Stimulated activated CD4-positive, alpha-beta T cell treated with anti-CD3 and anti-CD28 coated beads, Interleukin-12 subunit alpha, Interleukin-12 subunit beta, amount 100 ng/mL, for 24 hours (primary cell): Measurements from ENCODE around the gene ADGRA1.

ENCODE experiments used
- DNase-seq, 2 experiments: peaks; one replicate each; pipeline ENCODE4 v3.0.0-alpha.2; 2020; ENCODE audit warnings: low read depth in 2 of 2

The ADGRA1 gene

DNA sequence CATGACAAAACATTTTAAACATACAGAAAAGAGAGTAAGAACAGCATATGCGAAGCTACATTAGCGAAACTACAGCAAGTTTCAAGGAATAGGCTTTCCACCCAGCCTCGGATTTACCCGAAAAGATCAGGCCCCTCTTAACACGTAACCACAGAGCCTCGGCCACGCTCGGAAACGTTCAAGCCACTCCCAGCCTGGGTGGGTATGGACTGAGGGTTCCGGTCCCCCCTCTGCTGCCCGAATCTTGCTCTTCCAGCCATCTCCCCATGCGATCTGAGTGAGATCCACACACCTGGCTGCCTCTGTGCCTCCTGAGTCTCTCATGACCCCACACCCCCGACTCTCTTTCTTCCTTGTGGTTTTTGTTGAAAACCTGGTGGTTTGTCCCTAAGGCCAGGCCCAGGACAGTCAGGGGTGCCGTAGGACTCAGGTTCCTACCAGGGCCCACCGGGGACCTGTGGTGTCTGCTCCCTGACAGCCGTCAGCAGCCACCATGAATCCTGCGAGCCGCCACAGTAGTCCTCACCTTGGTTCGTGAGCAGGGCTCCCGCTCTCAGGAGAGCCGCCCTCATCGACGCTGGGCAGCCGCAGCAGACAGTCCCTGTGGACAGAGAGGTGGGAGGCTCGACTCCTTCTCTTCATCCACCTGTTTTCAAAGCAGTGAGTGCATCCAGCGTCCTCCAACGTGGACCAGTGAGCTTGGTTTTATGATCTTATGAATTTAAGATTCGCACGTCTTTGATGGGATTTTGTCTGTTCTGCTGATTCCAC lies 90.8 kb downstream of the ADGRA1 start:
- DNase-seq: no peak

DNA sequence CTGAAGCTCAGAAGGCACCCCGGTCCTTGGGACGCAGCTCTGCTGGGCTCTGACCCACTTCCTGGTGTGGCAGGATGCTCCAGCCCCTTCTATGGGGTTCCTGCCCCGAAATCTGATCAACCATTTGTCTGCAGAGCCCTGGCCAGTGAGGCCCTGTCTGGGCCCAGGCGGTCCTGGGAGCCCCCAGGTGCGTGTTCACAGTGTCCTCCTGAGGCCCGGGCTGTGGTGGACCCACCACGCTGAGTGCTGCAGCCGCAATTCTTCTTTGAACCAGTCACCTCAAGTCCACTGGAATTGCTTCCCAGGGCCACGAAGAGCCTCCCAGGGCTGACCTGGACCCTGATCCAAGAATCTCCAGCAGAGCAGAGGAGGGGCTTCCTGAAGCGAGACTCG lies 91.4 kb downstream of the ADGRA1 start:
- DNase-seq: no peak

DNA sequence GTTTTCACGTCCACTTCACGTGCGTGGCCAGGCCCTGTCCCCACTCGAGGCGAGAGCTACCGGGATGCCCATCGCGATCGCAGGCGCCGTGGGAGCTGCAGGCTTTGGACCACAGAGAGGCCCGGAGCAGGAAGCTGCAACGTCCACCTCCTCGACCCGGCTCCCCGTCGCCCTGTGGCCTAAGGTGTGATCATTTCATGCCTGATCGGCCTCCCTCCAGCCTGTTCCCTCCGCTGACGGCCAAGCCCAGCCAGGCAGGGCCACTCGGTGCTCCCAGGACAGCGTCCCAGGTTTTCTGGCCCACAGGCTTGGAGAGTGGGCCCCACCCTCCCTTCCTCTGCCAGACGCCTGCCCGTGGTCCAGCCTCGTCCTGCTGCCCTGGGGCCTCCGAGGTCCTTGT lies 91.9 kb downstream of the ADGRA1 start:
- DNase-seq: no peak

DNA sequence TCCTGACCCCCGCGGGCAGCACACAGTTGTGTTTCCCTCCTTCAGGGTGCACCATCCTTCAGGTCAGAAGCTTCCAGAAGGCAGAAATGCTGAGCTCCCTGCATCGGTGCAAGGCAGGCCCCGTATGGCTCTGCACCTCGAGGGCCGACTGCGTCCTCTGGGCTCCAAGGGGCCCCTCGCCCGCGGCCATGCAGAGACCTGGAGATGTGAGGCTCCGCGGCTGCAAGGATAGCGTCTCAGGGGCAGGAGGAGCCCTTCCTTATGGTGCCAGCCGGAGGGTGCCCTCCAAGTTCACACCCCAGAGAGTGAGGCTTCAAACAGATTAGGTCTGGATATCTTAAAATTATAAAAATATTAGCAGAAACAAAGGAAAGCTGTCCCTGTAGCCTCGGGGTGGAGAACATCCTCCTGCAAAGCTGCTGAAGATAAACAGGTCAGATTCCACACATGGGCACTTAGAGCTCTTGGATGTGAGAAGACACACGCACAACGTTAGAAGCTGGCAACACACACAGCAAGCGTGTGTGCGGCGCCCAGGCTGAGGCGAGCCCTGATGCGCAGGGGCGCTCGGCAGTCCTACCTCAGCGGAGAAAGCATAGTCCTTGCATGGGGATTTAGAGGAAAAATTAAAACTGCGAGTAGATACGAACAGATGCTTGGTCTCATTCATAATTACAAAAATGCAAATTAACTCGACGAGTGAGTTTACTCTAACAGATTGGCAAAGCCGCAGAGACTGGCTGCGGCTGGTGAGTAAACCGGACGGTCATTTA lies 92.7 kb downstream of the ADGRA1 start:
- DNase-seq: no peak

DNA sequence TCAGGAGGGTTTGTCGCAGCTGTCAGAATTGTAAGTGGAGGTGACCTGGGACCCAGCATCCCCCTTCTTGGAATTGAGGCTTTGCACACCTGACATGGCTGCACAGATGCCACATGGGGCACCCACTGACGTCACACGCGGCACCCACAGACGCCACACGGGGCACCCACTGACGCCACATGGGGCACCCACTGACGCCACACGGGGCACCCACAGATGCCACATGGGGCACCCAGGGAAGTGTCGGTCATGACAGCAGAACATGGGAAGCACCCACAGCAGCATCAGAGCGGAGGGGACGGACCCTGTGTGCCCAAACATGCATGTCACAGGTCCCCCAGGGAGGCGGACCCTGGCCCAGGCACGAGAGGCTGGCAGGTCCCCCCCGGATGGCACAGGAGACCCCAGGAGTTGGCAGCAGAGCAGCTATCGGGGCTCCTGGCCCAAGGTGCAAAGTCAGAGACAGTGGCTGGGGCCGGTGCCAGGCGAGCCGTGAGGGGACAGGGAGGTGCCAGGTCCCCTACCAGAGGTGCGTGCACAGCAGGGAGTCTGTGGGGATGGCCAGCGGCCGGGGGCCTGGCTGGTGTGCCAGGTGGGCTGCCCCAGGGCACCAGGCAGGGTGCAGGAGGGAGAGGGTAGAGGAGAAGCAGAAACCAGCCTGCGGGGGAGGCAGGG lies 93.4 kb downstream of the ADGRA1 start:
- DNase-seq: no peak
